ENCODE data around the gene ALLC. TPM values are rescaled to one million over a fixed set of nuclear protein-coding genes. Genes with fewer than 3 reads are reported as not detected.

Gene ALLC
- total and polyA plus RNA-seq, 2 donors (not counting 1 experiment from before 2014, with no cell fraction given): not detected

DNA sequence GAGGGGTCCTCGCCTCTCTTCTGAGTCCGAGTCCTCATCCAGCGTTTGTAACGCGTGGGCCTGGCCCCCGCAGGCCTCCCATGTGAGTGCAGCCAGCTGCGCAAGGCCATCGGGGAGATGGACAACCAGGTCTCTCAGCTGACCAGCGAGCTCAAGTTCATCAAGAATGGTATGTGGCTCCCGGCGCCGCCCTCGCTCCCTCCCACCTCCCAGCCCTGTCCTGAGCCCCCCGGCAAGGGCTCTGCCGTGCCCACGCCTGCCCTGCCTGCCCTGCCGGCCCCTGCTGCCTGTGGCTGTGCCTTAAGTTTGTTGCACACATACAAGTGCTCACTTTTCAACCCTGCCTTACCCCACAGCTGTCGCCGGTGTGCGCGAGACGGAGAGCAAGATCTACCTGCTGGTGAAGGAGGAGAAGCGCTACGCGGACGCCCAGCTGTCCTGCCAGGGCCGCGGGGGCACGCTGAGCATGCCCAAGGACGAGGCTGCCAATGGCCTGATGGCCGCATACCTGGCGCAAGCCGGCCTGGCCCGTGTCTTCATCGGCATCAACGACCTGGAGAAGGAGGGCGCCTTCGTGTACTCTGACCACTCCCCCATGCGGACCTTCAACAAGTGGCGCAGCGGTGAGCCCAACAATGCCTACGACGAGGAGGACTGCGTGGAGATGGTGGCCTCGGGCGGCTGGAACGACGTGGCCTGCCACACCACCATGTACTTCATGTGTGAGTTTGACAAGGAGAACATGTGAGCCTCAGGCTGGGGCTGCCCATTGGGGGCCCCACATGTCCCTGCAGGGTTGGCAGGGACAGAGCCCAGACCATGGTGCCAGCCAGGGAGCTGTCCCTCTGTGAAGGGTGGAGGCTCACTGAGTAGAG lies 14.4 kb upstream of the ALLC start:
- Mint-ChIP-seq H3K27me3 (no peaks in the 10 kb centered on the region), H3K9me3 (ENCODE audit: insufficient read depth) (no peaks in the 10 kb centered on the region), H3K4me3 (no peak overlapping the region), H3K27ac (no peak overlapping the region), H3K4me1 (no peaks in the 10 kb centered on the region)
- no peak overlapping the region for H3K4me2 ChIP-seq (replicated peaks; ENCODE audit: low read depth, low read length, poor library complexity, severe bottlenecking)
- no peak overlapping the region for H3K9ac ChIP-seq (ENCODE audit: low read length)
- H3K36me3 ChIP-seq (replicated peaks in 1 of 2; ENCODE audit: control extremely low read depth in 1 of 2, control insufficient read depth in 1 of 2, extremely low read depth in 1 of 2, insufficient read depth in 2 of 2, low read length in 1 of 2): no peaks in the 10 kb centered on the region
- no peaks in the 10 kb centered on the region for H3K9me3 ChIP-seq (ENCODE audit: control extremely low read depth in 1 of 3, control insufficient read depth in 2 of 3, insufficient read depth in 1 of 3, low read length in 2 of 3)
- no peaks in the 10 kb centered on the region for H3K4me1 ChIP-seq (ENCODE audit: control insufficient read depth in 2 of 2, insufficient read depth in 2 of 2, low read length in 2 of 2)
- TF ChIP-seq, protein P1, sequence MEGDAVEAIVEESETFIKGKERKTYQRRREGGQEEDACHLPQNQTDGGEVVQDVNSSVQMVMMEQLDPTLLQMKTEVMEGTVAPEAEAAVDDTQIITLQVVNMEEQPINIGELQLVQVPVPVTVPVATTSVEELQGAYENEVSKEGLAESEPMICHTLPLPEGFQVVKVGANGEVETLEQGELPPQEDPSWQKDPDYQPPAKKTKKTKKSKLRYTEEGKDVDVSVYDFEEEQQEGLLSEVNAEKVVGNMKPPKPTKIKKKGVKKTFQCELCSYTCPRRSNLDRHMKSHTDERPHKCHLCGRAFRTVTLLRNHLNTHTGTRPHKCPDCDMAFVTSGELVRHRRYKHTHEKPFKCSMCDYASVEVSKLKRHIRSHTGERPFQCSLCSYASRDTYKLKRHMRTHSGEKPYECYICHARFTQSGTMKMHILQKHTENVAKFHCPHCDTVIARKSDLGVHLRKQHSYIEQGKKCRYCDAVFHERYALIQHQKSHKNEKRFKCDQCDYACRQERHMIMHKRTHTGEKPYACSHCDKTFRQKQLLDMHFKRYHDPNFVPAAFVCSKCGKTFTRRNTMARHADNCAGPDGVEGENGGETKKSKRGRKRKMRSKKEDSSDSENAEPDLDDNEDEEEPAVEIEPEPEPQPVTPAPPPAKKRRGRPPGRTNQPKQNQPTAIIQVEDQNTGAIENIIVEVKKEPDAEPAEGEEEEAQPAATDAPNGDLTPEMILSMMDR (IDR thresholded peaks at IDR 0.05): no peak
- no peak for TF ChIP-seq EZH2 (IDR thresholded peaks at IDR 0.05; ENCODE audit: borderline replicate concordance, insufficient read depth, low read depth, low read length, poor library complexity, severe bottlenecking)
- no peaks in the 10 kb centered on the region for H3K27me3 ChIP-seq (replicated peaks in 1 of 4; ENCODE audit: control extremely low read depth in 1 of 4, control insufficient read depth in 3 of 4, insufficient read depth in 4 of 4, low read length in 3 of 4)
- intact Hi-C loops (cut with micrococcal nuclease): no loop called here
- no peak overlapping the region for H3K4me3 ChIP-seq (ENCODE audit: control extremely low read depth in 1 of 5, extremely low read depth in 1 of 5, insufficient read depth in 1 of 5, low read depth in 2 of 5, low read length in 4 of 5)
- ChIA-PET POLR2A (no interaction called here), CTCF (no interaction called here)
- H4K20me1 ChIP-seq (ENCODE audit: control insufficient read depth, insufficient read depth, low read length, poor library complexity, severe bottlenecking): no peaks in the 10 kb centered on the region
- no peak for ATAC-seq (ENCODE audit: low read depth)
- WGBS (ENCODE audit: insufficient coverage): 94% methylated on average over 46 of the region's 48 CpGs
- H3K27ac ChIP-seq (ENCODE audit: low read length in 2 of 2): no peak overlapping the region
- no peak for DNase-seq
- no peak overlapping the region for H2AFZ ChIP-seq (ENCODE audit: insufficient read depth, low read depth, low read length, poor library complexity, severe bottlenecking)
- no peaks in the 10 kb centered on the region for H3K79me2 ChIP-seq (ENCODE audit: control insufficient read depth, insufficient read depth, low read length)

DNA sequence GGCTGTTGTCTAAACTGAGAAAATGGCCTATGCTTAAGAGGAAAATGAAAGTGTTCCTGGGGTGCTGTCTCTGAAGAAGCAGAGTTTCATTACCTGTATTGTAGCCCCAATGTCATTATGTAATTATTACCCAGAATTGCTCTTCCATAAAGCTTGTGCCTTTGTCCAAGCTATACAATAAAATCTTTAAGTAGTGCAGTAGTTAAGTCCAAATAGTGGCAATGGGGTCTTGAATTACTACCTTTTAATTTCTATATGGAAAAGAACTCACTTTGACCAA lies 13.8 kb upstream of the ALLC start:
- no peaks in the 10 kb centered on the region for H3K4me1 ChIP-seq (ENCODE audit: control insufficient read depth in 2 of 2, insufficient read depth in 2 of 2, low read length in 2 of 2)

More for the DNA sequence above, 13.8 kb upstream of the ALLC start:
- Mint-ChIP-seq H3K4me1 (no peaks in the 10 kb centered on the region), H3K9me3 (ENCODE audit: insufficient read depth) (no peaks in the 10 kb centered on the region), H3K27ac (no peak overlapping the region), H3K27me3 (no peaks in the 10 kb centered on the region), H3K4me3 (no peak overlapping the region)
- H3K4me3 ChIP-seq (ENCODE audit: control extremely low read depth in 1 of 5, extremely low read depth in 1 of 5, insufficient read depth in 1 of 5, low read depth in 2 of 5, low read length in 4 of 5): no peak overlapping the region
- no peak overlapping the region for H3K4me2 ChIP-seq (replicated peaks; ENCODE audit: low read depth, low read length, poor library complexity, severe bottlenecking)
- no peak overlapping the region for H3K27ac ChIP-seq (ENCODE audit: low read length in 2 of 2)
- no peaks in the 10 kb centered on the region for H3K79me2 ChIP-seq (ENCODE audit: control insufficient read depth, insufficient read depth, low read length)
- H3K9me3 ChIP-seq (ENCODE audit: control extremely low read depth in 1 of 3, control insufficient read depth in 2 of 3, insufficient read depth in 1 of 3, low read length in 2 of 3): no peaks in the 10 kb centered on the region
- no peaks in the 10 kb centered on the region for H3K36me3 ChIP-seq (replicated peaks in 1 of 2; ENCODE audit: control extremely low read depth in 1 of 2, control insufficient read depth in 1 of 2, extremely low read depth in 1 of 2, insufficient read depth in 2 of 2, low read length in 1 of 2)
- ChIA-PET CTCF (no interaction called here), POLR2A (no interaction called here)
- no peak overlapping the region for H3K9ac ChIP-seq (ENCODE audit: low read length)
- H3K27me3 ChIP-seq (replicated peaks in 1 of 4; ENCODE audit: control extremely low read depth in 1 of 4, control insufficient read depth in 3 of 4, insufficient read depth in 4 of 4, low read length in 3 of 4): no peaks in the 10 kb centered on the region
- no peaks in the 10 kb centered on the region for H4K20me1 ChIP-seq (ENCODE audit: control insufficient read depth, insufficient read depth, low read length, poor library complexity, severe bottlenecking)
- H2AFZ ChIP-seq (ENCODE audit: insufficient read depth, low read depth, low read length, poor library complexity, severe bottlenecking): no peak overlapping the region
- intact Hi-C loops (cut with micrococcal nuclease): no loop called here
- DNase-seq (no peak), ATAC-seq (ENCODE audit: low read depth) (no peak)
- TF ChIP-seq, protein P1 (IDR thresholded peaks at IDR 0.05): no peak
